Keratinocyte (primary cell): ENCODE data around the gene ARHGAP6. TPM values are rescaled to one million over a fixed set of nuclear protein-coding genes. Genes with fewer than 3 reads are reported as not detected.

ENCODE experiments used
- DNase-seq: peaks from one replicate; pipeline ENCODE4 v3.0.0-alpha.2; 2011; ENCODE audit warnings: low read depth, missing footprints, low spot score
- FAIRE-seq: peaks from 2 replicates; lab custom pipeline; 2011; peaks lifted over from hg19 to GRCh38; lab: Jason Lieb, UNC
- H2AFZ ChIP-seq: 2 replicates; pipeline ENCODE4 v1.6.0; 2012; ENCODE audit warnings: low read length, control low read depth, inconsistent platforms; ENCODE audit not compliant: control insufficient read depth
- H3K27ac ChIP-seq: 2 replicates; pipeline ENCODE4 v1.5.1; 2011; ENCODE audit warnings: low read length; ENCODE audit not compliant: control insufficient read depth, insufficient read depth
- H3K27me3 ChIP-seq: 3 replicates; pipeline ENCODE4 v1.6.0; 2011; ENCODE audit warnings: low read length; ENCODE audit not compliant: control insufficient read depth, insufficient read depth; ENCODE audit errors: extremely low read depth
- H3K36me3 ChIP-seq, 2 experiments: 2 replicates in 1 of 2; 3 replicates in 1 of 2; pipeline ENCODE4 v1.5.1; 2011; ENCODE audit warnings: low read length in 2 of 2, mild to moderate bottlenecking in 1 of 2; ENCODE audit not compliant: control insufficient read depth in 2 of 2, insufficient read depth in 2 of 2; ENCODE audit errors: extremely low read depth in 1 of 2
- H3K4me1 ChIP-seq: 3 replicates; pipeline ENCODE4 v1.5.1; 2011; ENCODE audit warnings: low read length; ENCODE audit not compliant: control insufficient read depth, insufficient read depth; ENCODE audit errors: extremely low read depth
- H3K4me2 ChIP-seq: 3 replicates; pipeline ENCODE4 v1.6.0; 2011; ENCODE audit warnings: low read depth, low read length; ENCODE audit not compliant: control insufficient read depth, insufficient read depth; ENCODE audit errors: extremely low read depth
- H3K4me3 ChIP-seq, 3 experiments: fragments of 200-600 bp in 1 of 3; sonication (generic) in 1 of 3; 2 replicates in 2 of 3; 3 replicates in 1 of 3; pipeline ENCODE4 v1.5.1; 2011 to 2016; ENCODE audit warnings: low read length in 3 of 3, mild to moderate bottlenecking in 3 of 3, control low read depth in 2 of 3, inconsistent platforms in 1 of 3, low read depth in 1 of 3, mixed read lengths in 1 of 3, mixed run types in 1 of 3, moderate library complexity in 1 of 3; ENCODE audit not compliant: control insufficient read depth in 2 of 3, insufficient read depth in 2 of 3; ENCODE audit errors: extremely low read depth in 1 of 3
- H3K79me2 ChIP-seq: 2 replicates; pipeline ENCODE4 v1.6.0; 2012; ENCODE audit warnings: low read length; ENCODE audit not compliant: control insufficient read depth, insufficient read depth
- H3K9ac ChIP-seq: 3 replicates; pipeline ENCODE4 v1.6.0; 2011; ENCODE audit warnings: low read length; ENCODE audit not compliant: control insufficient read depth, insufficient read depth; ENCODE audit errors: extremely low read depth
- H3K9me1 ChIP-seq: 3 replicates; pipeline ENCODE4 v1.6.0; 2011; ENCODE audit warnings: low read length; ENCODE audit not compliant: control insufficient read depth, insufficient read depth; ENCODE audit errors: extremely low read depth
- H3K9me3 ChIP-seq: 2 replicates; pipeline ENCODE4 v1.5.1; 2012; ENCODE audit warnings: low read depth, low read length; ENCODE audit not compliant: control insufficient read depth
- H4K20me1 ChIP-seq: 3 replicates; pipeline ENCODE4 v1.6.0; 2011; ENCODE audit warnings: low read length; ENCODE audit not compliant: control insufficient read depth, insufficient read depth; ENCODE audit errors: extremely low read depth
- CTCF ChIP-seq, 3 experiments: IDR thresholded peaks in 1 of 3; conservative IDR thresholded peaks in 1 of 3; optimal IDR thresholded peaks in 1 of 3; 2 replicates in 2 of 3; 3 replicates in 1 of 3; pipeline versions ENCODE3 to v1.5.1; 2011; ENCODE audit warnings: low read length in 3 of 3, mild to moderate bottlenecking in 3 of 3, moderate library complexity in 2 of 3, control low read depth in 1 of 3, inconsistent platforms in 1 of 3; ENCODE audit not compliant: insufficient read depth in 2 of 3; ENCODE audit errors: extremely low read depth in 1 of 3
- EZH2 ChIP-seq: IDR thresholded peaks from one replicate; pipeline ENCODE4 v1.6.1; 2012; ENCODE audit warnings: inconsistent platforms, mild to moderate bottlenecking, low read length, moderate library complexity
- dilution Hi-C: fragments of 300-500 bp; cut with MboI; formaldehyde crosslinking; loops from one replicate; pipeline ENCODE4 v1.7.0; 2020; ENCODE audit warnings: low sequenced_read_pairs; ENCODE audit not compliant: extremely low pct_ligation_motif_present
- polyA plus RNA-seq, 5 experiments: library from polyadenylated mRNA; depleted of rRNA in 3 of 5; stranded (reverse) in 3 of 5; stranded (forward) in 1 of 5; unstranded in 1 of 5; fragments of >200 nt; gene quantifications; 1 replicate in 1 of 5; 2 replicates in 3 of 5; 3 replicates in 1 of 5; pipeline versions ENCODE4 v1.2.1 to v1.2.3, GENCODE V29; 2011 to 2012; ENCODE audit warnings: missing spikeins in 2 of 5, low read depth in 1 of 5, low replicate concordance in 1 of 5

ARHGAP6 gene
- polyA plus RNA-seq, 1 donor (not counting 4 experiments of a cell fraction or from before 2014, with no cell fraction given) = 0.01 TPM

GRCh38 chrX:11397680-11398079 is 268.0 kb downstream of the ARHGAP6 start:
- Histone ChIP-seq H3K4me2 (no peak overlapping the region), H3K36me3 (no peaks in the 10 kb centered on the region), H3K27me3 (no peaks in the 10 kb centered on the region), H2AFZ (no peak overlapping the region), H3K9me3 (no peaks in the 10 kb centered on the region), H3K4me1 (no peaks in the 10 kb centered on the region), H3K9ac (no peak overlapping the region), H3K9me1 (no peaks in the 10 kb centered on the region), H4K20me1 (no peaks in the 10 kb centered on the region), H3K79me2 (no peaks in the 10 kb centered on the region), H3K4me3 (no peak overlapping the region), H3K27ac (no peak overlapping the region)
- TF ChIP-seq EZH2 (no peak), CTCF (optimal IDR thresholded peaks at IDR 0.05 in 1 of 3, IDR thresholded peaks at IDR 0.05 in 1 of 3, conservative IDR thresholded peaks at IDR 0.05 in 1 of 3; ENCODE audit: extremely low read depth in 1 of 3, insufficient read depth in 2 of 3, low read length in 3 of 3) (no peak)
- dilution Hi-C loops = no loop called here
- DNase-seq = no peak
- no peak for FAIRE-seq

- no peak for DNase-seq
Measured at GRCh38 chrX:11395859-11396258, 269.9 kb downstream of the ARHGAP6 start.

More at GRCh38 chrX:11395859-11396258, 269.9 kb downstream of the ARHGAP6 start:
- dilution Hi-C loops = no loop called here
- Histone ChIP-seq H3K9ac (no peak overlapping the region), H4K20me1 (no peaks in the 10 kb centered on the region), H3K9me3 (no peaks in the 10 kb centered on the region), H2AFZ (no peak overlapping the region), H3K4me1 (no peaks in the 10 kb centered on the region), H3K9me1 (no peaks in the 10 kb centered on the region), H3K27me3 (no peaks in the 10 kb centered on the region), H3K4me3 (no peak overlapping the region), H3K36me3 (no peaks in the 10 kb centered on the region), H3K79me2 (no peaks in the 10 kb centered on the region), H3K27ac (no peak overlapping the region), H3K4me2 (no peak overlapping the region)
- TF ChIP-seq EZH2 (no peak), CTCF (optimal IDR thresholded peaks at IDR 0.05 in 1 of 3, IDR thresholded peaks at IDR 0.05 in 1 of 3, conservative IDR thresholded peaks at IDR 0.05 in 1 of 3; ENCODE audit: extremely low read depth in 1 of 3, insufficient read depth in 2 of 3, low read length in 3 of 3) (no peak)
- FAIRE-seq = no peak
